ENCODE data around the gene OR51F2.
"Not testable (repeated sequence)": the region's sequence is repeated elsewhere in the genome, so short reads cannot be mapped to it uniquely, and the experiment has no call there.

Gene OR51F2, protein sequence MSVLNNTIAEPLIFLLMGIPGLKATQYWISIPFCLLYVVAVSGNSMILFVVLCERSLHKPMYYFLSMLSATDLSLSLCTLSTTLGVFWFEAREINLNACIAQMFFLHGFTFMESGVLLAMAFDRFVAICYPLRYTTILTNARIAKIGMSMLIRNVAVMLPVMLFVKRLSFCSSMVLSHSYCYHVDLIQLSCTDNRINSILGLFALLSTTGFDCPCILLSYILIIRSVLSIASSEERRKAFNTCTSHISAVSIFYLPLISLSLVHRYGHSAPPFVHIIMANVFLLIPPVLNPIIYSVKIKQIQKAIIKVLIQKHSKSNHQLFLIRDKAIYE

DNA sequence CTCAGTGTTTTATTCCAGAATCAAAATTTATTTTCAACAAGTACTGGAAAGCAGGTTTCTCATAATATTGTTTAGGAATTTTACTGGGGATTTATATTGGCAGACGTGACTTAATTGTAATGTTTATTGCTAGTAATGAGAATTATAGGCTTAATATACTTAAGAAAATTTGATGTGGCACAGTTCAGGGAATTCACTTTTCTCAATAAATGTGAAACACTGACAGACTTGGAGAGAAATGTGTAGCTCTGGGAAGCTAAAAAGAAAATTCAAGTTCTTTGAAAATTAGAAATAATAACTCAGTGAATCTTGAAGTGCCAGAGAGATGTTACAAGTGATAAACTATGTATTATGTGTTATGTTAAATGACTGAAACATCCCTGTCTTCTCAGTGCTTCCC lies at the start of gene OR51F2:
Gene OR51F2 (plus strand): TSS at position 301 of the 400 bp plus-strand sequence. CDS start 101 bp downstream, outside the sequence.
- DNase-seq = no peak

DNA sequence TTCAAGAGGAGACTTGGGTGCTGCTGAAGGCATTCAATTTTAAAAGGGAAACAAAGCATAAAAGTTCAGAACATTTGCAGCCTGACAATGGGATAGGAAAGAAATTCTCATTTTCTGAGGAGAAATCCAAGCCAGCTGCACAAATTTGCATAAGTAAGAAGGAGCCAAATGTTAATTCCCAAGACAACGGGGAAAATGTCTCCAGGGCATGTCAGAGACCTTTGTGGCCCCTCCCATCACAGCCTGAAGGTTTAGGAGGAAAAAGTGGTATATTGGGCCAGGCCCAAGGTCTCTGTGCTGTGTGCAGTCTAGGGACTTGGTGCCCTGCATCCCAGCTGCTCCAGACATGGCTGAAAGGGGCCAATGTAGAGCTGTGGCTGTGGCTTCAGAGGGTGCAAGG lies 38.7 kb upstream of the OR51F2 start:
- DNase-seq = no peak

DNA sequence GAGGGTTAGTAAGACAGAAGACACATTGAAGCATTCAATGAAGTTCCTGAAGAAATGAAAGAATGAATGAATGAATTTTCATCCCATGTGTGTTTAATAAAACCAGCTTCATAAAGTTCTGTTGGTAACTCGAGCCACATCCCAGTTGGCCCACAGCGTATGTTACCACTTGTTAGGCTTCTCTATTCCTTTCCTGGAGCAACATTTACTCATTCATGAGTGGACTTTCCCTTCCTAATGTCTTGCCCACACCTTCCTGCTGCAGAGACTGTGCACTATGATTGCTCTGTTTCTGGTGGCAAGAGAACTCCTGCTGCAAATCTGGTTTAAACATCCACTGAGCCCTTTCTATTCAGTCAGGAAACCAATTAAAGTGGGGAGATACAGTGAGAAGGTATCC lies 23.9 kb upstream of the OR51F2 start:
- DNase-seq = no peak

DNA sequence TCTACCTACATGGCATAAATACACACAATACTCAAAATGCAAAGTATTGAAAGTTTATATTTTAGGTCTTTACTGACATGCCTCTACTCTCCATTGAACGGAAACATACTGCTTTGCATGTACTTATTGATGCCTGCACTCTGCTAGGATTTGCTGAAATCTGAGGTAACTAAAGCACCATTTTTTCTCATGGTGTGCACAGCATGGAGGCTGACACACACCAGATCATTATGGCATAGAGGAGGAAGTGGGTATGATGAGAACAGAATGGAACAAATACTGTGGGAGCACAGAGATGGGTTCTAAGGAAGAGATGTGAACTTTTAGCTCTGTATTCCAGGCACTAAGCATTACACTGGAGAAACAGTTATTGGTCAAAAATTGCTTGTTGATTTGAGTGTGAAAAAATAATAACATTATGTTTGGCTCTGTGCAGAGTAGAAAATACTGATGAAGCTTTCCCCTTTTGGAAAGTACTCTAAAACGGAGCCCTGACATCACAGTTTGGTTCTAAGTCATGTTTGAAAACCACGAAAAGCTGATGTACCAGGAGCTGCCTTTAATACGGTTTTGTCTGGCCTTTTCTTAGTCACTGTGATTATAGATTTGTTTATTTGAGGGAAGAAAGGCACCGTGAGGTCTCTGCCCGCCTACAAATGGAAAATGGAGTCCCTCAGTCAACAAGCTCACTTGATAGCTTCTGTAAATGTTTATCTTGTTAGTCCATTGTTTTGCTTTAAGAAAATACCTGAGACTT lies 22.5 kb upstream of the OR51F2 start:
- DNase-seq = no peak

DNA sequence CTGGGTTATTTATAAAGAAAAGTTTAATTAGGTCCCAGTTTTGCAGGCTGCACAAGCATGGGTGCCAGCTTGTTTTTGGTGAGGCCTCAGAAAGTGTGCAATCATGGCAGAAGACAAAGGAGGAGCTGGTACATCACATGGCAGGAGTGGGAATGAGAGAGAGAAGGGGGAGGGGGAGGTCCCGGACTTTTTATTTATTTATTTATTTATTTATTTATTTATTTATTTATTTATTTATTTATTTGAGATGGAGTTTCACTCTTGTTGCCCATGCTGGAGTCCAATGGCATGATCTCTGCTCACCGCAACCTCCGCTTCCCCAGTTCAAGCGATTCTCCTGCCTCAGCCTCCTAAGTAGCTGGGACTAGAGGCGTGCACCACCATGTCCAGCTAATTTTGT lies 19.8 kb upstream of the OR51F2 start:
- not testable (repeated sequence) for DNase-seq

DNA sequence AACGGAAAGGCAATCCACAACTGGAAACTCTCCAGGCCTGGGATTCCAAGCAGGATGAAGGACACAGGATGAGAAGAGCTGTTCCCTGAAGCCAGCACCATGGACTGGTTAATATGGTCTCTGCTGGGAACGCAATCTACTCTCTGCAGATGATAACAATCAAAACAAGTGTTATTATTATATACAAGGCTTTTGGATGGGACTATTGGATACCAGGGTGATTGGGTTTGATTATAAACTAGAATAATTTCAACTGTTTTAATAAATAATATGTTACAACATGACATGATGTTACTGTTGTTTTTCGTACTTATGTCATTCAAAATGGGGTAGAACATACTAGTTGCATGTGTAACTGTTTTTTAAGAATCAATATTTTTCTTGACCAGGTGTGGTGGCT lies 16.8 kb upstream of the OR51F2 start, which contains the start of gene OR52R1:
Gene OR52R1 (minus strand): TSS at position 101 of the 400 bp plus-strand sequence. CDS start 0 bp downstream, at position 101.
- no peak for DNase-seq

DNA sequence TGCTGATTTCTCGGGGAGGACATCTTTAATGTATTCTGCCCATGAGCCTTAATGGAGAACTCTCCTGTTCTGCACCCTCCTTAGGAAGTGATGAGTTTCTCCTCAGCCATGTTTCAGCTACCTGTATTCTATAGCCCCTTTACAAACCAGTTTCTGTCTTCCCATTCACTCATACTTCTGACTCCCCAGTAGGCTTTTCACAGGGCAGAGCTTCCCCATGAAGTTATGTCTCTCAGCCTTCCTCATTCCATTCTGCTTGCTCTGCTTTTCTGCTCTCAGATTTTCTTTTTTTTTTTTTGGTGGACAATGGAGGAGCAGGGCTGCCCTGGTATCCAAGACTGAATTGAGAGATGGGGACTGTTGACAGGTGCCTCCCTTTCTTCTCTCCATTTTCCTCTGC lies 12.6 kb upstream of the OR51F2 start:
- DNase-seq = no peak

DNA sequence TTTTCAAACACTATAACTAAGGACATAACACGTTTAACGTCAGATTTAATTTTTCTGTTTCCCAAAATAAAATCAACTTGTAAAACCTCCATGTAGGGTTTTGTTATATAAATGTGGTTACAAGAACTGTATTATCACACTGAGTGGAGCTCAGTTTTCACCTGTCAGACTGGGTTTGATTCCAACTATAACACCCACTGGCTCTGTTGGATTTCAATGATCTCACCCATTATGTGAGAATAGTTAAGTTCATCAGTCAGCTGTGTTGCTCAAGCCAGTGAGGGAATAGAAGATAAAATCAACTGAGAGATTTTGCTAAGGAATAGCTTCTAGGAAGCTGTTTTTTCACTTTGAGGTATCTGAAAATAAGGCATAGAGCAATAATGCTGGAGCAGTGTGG lies 11.9 kb upstream of the OR51F2 start:
- DNase-seq = no peak

DNA sequence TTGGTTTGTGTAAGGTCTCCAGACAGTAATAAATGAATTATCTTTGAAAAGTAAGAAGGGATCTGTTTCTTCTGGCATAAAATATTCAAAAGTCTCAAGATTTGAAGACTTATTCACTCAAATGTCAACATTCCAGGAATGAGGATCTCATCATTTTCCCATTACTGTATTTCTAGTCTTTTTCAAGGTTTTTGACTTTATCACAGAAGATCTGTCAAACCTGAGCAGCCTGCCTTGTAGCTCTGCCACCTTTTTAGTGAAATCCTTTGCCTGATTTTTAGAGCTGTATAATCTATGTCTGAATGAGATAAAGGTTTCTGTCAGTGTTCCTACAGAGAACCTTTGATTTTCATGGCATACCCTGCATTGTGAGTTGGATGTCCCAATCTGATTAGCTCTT lies 4.0 kb downstream of the OR51F2 start:
- no peak for DNase-seq

DNA sequence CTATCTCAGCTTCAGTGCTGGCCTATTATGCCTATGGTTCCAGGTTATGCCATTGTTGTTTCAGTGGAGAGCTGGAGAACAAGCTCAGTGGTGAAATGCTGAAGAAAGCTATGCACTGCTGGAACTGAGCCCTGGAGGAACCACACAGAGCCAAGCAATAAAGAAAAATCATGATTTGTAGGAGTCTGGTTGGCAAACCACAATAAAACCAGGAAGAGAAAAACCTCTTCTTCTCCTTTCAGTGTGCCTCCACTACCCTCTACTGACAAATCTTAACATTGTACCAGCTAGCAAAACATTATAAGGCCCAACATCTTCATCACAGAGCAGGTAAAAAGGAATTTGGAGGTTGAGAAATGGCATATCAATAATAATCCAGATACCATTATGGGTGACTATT lies 5.3 kb downstream of the OR51F2 start:
- no peak for DNase-seq

DNA sequence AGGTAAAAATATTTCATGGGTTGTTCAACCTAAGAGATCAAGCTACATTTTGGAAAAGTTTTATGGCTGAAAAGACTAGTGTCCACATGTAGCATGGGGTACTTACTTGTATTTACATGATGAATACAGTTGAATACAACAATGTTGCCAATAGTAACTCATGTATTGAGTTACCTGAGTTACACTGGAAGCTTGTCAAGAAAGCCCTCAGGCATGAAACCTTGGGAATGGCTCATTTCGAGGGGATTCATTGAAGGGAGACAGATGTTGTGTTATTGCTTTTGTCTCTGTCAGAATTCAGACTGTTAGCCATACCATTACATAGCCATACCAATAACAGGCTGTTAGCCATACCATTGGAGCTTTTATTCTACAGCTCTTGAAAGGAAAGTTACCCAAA lies 9.2 kb downstream of the OR51F2 start:
- no peak for DNase-seq

DNA sequence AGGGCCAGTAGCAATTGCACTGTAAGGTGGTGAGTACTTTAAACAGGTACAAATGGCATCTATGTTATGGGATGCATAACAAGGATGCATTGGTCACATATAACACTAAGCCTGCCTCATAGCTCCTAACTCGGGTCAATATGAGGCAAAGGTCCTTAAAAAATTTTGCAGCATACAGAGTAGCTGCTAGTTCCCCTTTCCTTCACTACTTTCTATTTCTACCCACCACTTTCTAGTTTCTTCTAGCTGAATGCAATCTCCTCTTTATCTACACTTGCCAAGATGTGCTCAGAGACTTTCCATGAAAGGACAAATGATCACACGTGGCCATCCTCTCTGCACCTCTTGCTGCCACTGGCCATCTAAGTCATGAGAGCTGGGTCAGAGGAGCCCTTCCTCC lies 9.8 kb downstream of the OR51F2 start:
- DNase-seq = no peak

DNA sequence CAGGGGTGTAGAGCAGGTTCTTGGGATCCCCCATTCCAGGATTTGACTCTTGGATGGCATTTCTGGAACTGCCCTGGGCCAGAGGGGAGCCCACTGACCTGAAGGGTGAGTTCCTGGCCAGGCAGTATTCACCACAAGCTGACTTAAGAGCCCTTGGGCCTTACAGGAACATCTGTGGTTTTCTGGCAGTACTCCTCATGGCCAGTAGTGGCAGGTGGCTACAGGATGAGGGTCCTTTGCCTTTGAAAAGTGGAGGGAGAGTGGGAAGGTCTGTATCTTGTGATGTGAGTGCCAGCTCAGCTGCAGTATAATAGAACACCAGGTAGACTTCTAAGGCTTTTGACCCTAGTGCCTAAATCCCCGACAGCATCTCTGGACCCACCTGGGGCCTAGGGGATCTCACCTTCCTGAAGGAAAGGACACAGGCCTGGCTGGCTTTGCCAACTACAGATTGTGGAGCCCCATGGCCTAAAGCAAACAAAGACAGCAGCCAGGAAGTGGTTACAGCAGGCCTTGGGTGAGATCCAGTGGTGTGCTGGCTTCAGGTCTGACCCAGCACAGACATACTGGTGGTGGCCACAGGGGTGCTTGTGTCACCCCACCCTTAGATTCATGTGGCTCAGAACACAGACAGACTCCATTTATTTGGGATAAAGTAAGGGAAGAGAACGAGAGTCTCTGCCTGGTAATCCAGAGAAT lies 18.9 kb downstream of the OR51F2 start:
- no peak for DNase-seq

DNA sequence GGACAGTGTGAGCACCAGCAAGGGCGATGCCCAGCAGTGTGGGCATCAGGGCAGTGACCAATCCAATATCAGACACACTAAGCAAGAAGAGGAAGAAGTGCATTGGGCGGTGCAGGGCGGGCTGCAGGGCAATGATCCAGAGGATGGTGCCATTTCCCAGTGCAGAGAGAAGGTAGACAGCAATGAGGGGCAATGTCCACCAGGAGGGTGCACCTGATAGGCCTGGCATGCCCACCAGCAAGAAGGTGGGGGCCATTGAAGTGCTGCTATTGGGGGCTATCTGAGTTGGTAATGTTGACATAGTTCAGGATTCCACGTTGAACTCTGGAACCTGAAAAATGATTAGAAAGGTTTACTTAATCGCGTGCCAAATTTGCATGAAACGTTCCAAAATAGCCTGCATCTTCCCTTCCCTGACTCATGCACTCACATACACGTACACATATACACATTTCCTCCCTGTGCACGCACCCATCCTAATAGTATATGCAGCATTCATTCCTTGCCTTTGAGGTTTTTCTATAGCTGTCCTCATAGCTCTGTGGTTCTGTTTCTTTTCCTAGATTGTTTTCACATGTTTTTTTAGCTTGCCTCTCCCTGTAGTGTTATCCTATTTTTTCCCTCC lies 27.9 kb downstream of the OR51F2 start, which contains the start of gene OR51S1:
Gene OR51S1 (minus strand): TSS at position 301 of the 625 bp plus-strand sequence. CDS start 0 bp downstream, at position 301.
- no peak for DNase-seq

DNA sequence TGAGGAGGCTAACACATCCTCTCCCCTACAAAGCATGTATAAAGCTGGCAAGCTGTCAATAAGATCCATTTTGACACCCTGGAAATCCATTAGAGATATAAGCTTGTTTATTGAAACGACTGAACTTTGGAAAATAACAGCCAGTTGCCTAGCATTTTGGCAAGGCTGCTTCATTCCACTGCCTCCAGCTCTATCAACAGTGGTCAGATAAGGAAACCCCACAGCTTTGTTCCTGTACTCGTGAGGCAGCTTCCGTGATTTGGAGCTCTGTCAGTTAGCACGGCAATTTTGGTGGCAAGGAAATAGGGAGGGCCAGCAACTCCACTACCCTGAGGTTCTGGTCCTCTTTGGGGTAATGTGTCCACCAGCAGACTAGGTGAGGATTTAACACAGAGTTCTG lies 29.9 kb downstream of the OR51F2 start:
- DNase-seq = no peak

DNA sequence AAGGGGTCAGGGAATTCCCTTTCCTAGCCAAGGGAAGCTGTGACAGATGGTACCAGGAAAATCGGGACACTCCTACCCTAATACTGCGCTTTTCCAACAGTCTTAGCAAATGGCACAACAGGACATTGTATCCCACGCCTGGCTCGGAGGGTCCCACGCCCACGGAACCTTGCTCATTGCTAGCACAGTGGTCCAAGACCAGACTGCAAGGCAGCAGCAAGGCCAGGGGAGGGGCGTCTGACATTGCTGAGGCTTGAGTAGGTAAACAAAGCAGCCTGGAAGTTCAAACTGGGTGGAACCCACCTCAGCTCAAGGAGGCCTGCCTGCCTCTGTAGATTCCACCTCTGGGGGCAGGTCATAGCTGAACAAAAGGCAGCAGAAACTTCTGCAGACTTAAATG lies 33.2 kb downstream of the OR51F2 start:
- not testable (repeated sequence) for DNase-seq

DNA sequence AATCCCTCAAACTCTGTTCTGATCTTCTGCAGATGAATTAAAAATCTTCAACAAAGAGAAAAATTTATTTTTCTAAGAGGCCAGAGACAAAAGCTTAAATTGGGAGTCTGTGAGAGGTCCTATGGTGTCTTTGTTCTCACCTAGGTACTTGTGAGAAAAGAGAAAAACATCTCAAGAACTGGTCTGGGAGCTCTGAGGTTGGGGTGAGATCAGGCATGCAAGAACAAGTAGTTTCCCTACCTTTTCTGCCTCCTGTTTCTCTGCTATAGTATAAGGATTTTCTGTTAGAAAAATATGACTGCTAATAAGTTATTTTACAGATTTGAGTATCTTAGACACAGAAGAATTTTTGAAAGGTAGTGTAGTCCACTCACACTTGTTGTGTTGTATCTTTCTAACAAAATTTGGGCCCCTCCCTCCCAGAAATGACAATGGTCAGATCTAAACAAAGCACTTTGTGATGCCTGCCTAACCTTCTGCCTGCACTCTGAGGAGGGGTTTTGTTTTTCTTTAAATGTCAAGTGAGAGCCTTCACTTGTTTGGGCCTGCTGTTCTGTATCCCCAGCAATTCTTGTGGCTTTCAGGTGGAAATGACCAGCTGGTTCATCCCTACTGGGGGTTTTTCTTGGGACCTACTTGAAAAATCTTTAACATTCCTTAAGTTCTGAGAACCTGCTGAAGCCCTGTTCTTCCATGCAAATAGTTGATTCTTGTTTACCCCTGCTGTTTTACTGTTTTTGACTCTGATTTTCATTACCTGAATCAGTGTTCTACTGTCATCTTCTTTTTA lies 41.5 kb downstream of the OR51F2 start:
- DNase-seq = no peak

DNA sequence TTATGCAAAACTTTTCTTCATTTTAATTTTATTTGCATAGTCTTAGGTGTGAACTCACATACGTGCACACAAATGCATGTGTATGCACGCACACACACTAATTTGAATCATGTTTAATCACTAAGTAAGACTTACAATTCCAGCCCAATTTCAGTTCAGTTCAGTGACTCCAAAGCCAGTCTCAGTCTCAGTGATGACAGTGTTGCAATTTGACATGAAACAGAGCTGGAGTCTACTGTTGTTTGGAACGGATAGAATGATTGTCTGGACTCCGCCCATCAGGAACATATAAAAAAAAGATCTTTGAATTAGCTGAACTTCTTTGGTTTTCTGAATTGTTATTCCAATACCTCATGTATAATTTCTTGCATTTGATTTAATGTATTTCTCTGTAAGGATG lies 42.8 kb downstream of the OR51F2 start:
- no peak for DNase-seq

DNA sequence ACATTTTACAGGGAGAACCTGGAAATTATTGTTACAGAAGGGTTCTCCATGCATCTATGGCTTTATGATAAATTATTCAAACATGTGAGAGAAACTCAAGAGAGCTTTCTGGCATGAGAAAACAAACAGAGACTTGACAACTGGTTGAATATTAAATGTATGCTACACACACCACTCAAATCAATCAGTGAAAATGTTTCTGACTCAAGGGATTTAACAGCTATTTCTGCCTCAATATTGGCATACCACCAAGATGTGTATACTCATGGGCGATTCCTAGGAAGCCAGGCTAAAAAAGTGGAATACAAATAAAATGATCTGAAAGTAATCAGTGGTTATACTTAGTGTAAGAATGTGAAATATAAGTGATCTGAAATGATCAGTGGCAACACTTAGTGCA lies 44.7 kb downstream of the OR51F2 start:
- no peak for DNase-seq
